CD4-positive, alpha-beta T cell treated with Interleukin-6 at 100 ng/mL for 8 hours (primary cell): Measurements from ENCODE around the gene PCDHA11.
"Not testable (repeated sequence)": the region's sequence is repeated elsewhere in the genome, so short reads cannot be mapped to it uniquely, and the experiment has no call there.

Source experiments
- DNase-seq: peaks from one replicate; pipeline ENCODE4 v3.0.0-alpha.2; 2020; ENCODE audit warnings: mixed read lengths, low spot score

PCDHA11 gene

GRCh38 chr5:140849831-140850634, 18.7 kb upstream of the PCDHA11 start:
- not testable (repeated sequence) for DNase-seq

GRCh38 chr5:140855772-140856674, 12.7 kb upstream of the PCDHA11 start, which contains the start of gene PCDHA10:
PCDHA10 (plus strand) TSS chr5:140855897; CDS start chr5:140856049, 152 bp downstream.
- no peak for DNase-seq

GRCh38 chr5:140857177-140857986, 11.4 kb upstream of the PCDHA11 start:
- no peak for DNase-seq

GRCh38 chr5:140857987-140858240, 10.8 kb upstream of the PCDHA11 start:
- no peak for DNase-seq

GRCh38 chr5:140862441-140863295, 6.1 kb upstream of the PCDHA11 start:
- no peak for DNase-seq

GRCh38 chr5:140869555-140869886, 764 bp downstream of the PCDHA11 start:
- no peak for DNase-seq

- DNase-seq = no peak
These were observed 1.8 kb downstream of the PCDHA11 start for GRCh38 chr5:140870221-140871201.

GRCh38 chr5:140875085-140876065, 6.6 kb downstream of the PCDHA11 start, which contains the start of gene PCDHA12:
PCDHA12 (plus strand) TSS chr5:140875308; CDS start chr5:140875473, 165 bp downstream.
- DNase-seq = no peak

- DNase-seq = not testable (repeated sequence)
These were observed 7.9 kb downstream of the PCDHA11 start for GRCh38 chr5:140876541-140877261.

- DNase-seq = no peak
These were observed 8.5 kb downstream of the PCDHA11 start for GRCh38 chr5:140877262-140877581.

GRCh38 chr5:140881889-140882590, 13.3 kb downstream of the PCDHA11 start, which contains the start of gene PCDHA13:
PCDHA13 (plus strand) TSS chr5:140882124; CDS start chr5:140882269, 145 bp downstream.
- no peak for DNase-seq

GRCh38 chr5:140882591-140882899, 13.8 kb downstream of the PCDHA11 start:
- no peak for DNase-seq

GRCh38 chr5:140883373-140883772, 14.6 kb downstream of the PCDHA11 start:
- DNase-seq = no peak

GRCh38 chr5:140883927-140884697, 15.4 kb downstream of the PCDHA11 start:
- DNase-seq = no peak

- no peak for DNase-seq
These were observed 47.6 kb downstream of the PCDHA11 start for GRCh38 chr5:140916325-140916724.
